AG08396 (cell line): Measurements from ENCODE around the gene RALGDS.

ENCODE experiments used
- DNase-seq: peaks from one replicate; pipeline ENCODE4 v3.0.0; 2012; ENCODE audit warnings: low spot score, mixed read lengths

The RALGDS gene

DNA sequence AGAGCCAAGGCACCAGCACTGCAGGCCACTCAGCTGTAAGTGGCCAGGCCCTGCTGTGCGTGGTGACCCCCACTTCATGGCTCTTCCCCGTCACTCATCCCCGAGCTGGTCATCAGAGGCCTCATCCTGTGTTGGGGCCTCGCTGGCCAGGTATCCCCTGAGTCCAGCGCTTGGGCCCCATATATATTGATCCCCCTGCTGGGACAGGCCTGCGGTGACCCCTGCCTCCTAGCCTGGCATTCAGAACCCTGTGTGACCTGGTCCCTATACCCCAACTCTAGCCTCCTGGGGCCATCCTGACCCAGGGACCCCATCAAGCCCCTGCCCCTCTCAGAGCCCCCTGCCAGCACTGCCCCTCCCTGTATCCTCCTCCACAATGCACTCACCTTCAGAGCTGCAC is 30.0 kb upstream of the RALGDS start:
- DNase-seq = no peak

DNA sequence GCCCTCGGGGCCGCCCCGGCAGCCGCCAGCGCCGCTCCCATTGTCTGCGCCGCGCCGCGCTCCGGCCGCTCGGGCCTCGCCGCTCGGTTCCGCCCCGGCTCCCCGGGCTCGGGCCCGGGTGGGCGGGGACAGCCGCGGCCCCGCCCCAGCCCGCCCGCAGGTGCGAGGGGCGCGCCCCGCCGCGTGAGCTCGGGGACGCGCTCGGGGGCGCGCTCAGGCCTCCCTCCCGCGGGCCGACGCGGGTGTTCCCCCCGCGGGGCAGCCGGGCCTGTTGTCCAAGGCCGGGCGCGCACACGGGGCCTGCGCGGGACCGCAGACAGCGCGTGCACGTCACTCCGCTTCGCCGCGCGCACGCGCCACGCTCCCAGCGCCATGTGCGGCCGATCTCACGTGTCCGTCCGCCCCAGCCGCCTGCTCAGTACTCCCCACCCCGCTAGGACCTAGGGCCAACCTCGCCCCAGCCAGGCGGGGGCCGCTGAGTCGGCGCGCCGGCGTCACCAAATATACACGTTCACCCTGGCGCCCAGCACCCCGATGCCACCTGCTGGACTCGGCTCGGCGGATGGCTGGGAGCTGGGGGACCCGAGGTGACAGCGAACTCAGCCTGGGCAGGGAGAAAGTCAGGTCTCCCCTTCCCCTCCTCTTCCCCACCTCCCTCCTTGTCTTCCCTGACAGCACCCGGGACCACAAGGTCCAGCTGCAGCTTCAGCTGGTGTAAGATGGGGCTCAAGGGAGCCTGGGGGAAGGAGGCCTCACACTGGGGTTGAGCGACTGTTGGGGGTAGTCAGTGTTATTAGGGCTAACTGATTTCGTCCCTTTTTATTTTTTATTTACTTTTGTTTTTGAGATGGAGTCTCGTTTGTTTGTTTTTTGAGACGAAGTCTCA is 28.3 kb upstream of the RALGDS start:
- peak; percentile 97 for DNase-seq

- DNase-seq = no peak
Measured at GRCh38 chr9:133148199-133149129, 27.4 kb upstream of the RALGDS start.

- peak; percentile 85 for DNase-seq
Measured at GRCh38 chr9:133147412-133148198, 26.6 kb upstream of the RALGDS start.

DNA sequence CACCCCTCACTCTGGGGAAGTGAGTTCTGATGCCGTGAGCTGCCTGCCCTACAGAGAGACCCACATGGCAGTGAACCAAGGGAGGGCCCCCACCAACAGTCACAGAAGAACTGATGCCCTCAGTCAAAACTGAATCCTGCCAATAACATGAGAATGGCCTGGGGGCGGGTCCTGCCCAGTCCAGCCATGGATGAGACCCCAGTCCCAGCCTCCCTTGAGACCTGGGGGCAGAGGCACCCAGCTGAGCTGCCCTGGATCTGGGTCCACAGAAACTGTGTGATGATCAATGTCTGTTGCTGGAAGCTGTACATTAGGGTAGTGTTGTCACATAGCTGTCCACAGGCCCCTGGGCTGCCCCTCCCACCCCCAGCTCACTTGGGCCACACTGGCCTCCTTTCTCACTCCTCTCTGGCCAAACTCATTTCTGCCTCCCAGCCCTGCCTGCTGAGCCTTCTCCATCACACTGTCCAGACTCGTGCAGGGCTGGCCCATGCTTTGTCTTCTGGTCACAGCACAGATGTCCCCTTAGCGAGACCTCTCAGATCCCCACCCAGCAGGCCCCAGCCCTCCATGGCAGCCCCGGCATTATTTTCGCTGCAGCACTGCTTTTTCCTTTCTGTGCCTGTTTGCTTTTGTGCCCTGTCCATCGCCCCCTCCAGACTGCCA is 25.8 kb upstream of the RALGDS start:
- no peak for DNase-seq

- no peak for DNase-seq
Measured at GRCh38 chr9:133144904-133145851, 24.1 kb upstream of the RALGDS start.

DNA sequence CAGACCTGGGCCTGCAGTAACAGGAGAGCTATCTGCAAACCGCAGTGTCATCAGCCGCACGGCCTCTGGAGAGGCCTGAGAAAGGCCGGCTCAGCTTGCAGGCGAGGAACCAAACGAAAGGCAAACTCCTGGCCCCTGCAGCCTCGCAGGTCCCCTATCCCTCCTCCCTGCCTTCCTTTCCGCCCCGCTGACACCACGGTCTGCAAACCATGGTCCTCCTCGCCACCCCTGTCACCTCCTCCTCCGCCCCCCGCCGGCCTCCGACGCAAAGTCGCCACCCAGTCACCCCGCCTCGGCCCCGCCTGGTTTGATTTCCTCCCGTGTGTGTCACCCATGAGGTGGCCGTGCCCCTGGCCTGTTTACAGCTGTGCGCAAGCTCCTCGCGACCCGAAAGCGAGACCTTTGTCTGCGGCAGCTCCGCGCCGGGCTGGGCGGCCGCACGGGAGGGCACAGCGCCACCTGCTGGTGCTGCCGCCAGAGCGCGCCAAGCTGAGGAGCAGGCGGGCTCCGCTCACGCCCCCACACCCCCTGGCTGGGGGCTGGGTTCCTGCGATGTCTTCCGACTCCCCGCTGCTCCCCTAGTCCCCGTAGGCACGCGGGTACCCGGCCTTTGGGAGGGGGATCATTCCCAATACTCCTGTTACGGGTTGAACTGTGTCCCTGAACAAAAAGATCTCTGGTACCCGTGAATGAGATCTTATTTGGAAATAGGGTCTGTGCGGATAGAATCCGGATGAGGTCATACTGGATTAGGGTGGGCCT is 23.3 kb upstream of the RALGDS start:
- peak; percentile 91 for DNase-seq

DNA sequence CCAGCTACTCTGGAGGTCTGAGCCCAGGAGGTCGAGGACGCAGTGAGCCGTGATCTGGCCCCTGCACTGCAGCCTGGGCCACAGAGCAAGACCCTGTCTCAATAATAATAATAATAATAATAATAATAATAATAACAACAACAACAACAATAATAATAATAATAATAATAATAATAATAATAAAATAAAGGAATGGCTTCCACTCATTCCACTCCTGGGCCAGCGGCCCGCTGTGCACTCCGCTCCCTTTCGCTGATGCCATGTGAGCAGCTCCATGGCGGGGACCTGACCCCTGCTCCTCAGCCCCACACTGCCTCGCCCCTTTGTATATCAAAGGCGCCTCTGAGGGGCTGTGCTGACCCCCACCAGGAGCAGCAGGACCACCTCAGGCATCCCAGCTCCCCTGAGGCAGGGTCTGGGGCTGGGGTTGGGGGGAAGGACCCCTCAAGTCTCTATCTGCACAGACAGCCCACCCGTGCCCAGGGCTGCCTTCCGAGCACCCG is 22.6 kb upstream of the RALGDS start:
- DNase-seq = no peak

DNA sequence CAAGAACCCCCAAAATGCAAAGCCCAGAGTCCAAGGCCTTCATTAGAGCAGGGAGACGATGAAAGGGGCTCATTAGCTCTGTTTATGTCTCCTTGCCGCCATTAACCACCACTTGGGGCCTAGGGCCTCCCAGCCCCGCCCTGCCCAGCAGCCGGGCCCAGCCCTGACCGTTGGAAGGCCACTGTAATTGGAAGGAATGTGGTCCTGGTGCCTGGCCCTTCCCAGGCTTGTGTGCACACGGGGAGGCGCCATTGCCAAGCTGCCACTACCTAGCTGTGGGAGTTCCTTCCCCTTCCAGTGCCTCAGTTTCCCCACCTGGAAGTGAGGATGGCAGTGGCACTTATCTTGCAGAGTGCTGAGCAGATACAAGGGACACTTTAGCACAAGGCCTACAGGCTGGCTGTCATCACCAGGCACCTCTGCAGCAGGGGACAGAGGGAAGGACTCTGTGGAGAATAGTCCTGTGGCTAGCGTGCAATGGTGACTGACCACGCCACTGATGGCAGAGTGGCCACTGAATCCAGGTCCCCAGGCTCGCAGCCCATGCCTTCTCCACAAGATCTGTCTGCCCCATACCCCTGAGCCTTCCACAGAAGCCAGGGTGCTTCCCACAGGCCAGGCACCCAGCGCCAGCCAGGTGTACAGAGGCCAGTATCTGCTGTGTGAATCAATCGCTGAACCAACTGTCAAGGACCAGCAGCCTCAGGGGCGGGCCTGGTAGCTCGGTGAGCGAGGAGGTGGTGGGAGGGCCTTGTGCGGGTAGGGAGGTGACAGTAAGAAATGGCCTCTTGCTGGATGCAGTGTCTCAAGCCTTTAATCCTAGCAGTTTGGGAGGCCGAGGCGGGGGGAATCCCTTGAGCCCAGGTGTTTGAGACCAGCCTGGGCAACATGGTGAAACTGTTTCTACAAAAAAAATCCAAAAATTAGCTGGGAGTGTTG is 21.9 kb upstream of the RALGDS start:
- no peak for DNase-seq

- DNase-seq = no peak
Measured at GRCh38 chr9:133141833-133142595, 21.0 kb upstream of the RALGDS start.

GRCh38 chr9:133140606-133141005 is 19.6 kb upstream of the RALGDS start:
- no peak for DNase-seq

- no peak for DNase-seq
Measured at GRCh38 chr9:133140174-133140505, 19.1 kb upstream of the RALGDS start.

DNA sequence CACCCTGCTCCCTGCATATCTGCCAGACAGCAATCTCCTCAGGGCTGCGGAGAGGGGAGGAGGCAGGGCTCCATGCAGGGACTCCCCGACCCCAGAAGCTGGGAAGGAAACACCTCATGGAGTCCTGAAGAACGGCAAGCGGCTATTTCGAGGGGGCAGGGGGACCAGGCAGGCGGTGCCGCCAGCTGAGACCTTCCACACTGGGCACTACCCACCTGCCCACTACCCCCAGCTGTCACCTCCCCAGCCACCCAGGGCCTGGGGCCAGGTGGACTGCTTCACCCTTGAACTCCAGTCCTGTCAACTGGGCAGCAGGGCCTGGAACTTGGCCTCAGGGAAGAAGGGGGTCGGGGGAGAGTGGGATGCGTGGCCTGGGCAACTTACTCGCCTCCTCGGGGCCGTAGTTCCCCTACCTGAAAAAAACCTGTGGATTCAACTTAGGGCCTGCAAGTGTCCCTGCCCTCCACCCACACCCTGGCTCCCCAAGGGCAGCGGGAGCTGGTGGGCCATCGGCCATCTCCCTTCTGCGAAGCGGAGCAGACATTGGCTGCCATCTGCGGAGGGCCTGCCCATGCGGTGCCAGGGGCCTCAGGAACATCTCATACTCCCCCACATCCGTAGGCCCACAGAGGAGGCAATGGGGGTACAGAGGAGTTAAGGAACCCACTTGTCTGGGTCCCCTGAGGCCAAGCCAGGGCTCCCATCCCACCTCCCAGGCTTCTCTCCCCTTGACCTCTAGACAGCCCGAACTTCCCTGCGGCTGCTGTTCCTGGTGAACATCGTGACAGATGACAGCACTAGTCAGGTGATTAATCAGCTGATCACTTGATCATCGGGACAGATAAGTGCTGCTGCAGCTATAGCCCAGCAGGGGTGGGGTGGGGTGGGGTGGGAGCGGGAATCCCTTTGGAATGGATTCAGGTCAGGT is 18.5 kb upstream of the RALGDS start:
- no peak for DNase-seq

DNA sequence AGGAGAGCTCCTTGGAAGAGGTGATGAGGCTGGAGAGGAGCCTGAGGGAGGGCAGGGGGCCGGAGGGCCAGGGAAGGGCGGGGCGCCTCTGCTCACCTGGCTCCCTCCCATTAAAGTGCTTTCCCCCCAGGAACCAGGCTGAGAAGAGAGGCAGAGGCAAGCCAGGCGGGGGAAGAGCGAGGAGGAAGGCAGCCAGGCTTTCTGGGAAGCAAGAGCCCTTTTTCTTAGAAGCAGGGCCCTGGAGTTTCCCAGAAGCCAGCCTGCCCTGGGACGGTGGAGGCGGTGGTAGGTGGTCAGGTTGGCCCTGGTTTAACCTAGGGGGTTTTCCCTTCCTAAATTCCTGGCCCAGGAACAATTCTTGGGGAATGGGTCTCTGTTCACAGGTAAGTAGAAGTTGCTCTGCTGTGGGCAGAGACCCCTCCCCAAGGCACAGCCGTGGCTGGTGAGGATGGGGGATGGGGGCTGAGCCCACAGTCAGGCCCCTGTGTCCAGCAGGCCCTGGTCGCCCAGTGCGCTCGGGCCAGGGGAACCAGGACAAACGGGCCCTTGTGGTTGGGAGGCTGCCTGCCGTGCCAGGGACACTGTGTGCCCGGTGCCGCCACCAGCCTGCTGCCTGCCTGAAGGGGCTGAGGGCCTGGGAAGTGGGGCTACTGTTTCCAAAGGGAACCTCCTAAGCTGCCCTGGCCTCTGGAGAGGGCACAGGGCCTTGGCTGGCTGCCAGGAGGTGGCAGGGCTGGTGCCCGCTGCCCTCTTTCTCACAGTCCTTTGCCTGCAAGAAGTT is 16.6 kb upstream of the RALGDS start:
- no peak for DNase-seq

- DNase-seq = peak; percentile 82
Measured at GRCh38 chr9:133135146-133135745, 14.2 kb upstream of the RALGDS start.
